Activated CD4-positive, alpha-beta memory T cell treated with anti-CD3 and anti-CD28 coated beads for 36 hours (primary cell): ENCODE measurements around the gene RFFL. TPM values are rescaled to one million over a fixed set of nuclear protein-coding genes. Genes with fewer than 3 reads are reported as not detected.

Source experiments
- CTCF ChIA-PET: fragments of 350-600 bp; sonication (Branson Sonifier 250); formaldehyde crosslinking; loops from one replicate; lab custom pipeline; 2021; ENCODE audit warnings: antibody characterized with exemption, inconsistent platforms; lab: Charles Lee
- POLR2A ChIA-PET: fragments of 350-600 bp; sonication (Branson Sonifier 250); formaldehyde crosslinking; loops from one replicate; lab custom pipeline; 2021; ENCODE audit warnings: antibody characterized with exemption; lab: Charles Lee
- DNase-seq: peaks from one replicate; pipeline ENCODE4 v3.0.0-alpha.2; 2020
- H3K27ac Mint-ChIP-seq: one replicate; pipeline ENCODE4 v1.8.0; 2021; ENCODE audit warnings: mixed read lengths
- H3K27me3 Mint-ChIP-seq: one replicate; pipeline ENCODE4 v1.8.0; 2021; ENCODE audit warnings: mixed read lengths
- H3K36me3 Mint-ChIP-seq: one replicate; pipeline ENCODE4 v1.8.0; 2021; ENCODE audit warnings: mixed read lengths
- H3K4me1 Mint-ChIP-seq: one replicate; pipeline ENCODE4 v1.8.0; 2021; ENCODE audit warnings: low read depth, mixed read lengths
- H3K4me3 Mint-ChIP-seq: one replicate; pipeline ENCODE4 v1.8.0; 2021; ENCODE audit warnings: mild to moderate bottlenecking, mixed read lengths
- H3K9me3 Mint-ChIP-seq: one replicate; pipeline ENCODE4 v1.8.0; 2021; ENCODE audit warnings: mixed read lengths
- intact Hi-C: fragments of 100-400 bp; cut with micrococcal nuclease; formaldehyde crosslinking; loops from one replicate; pipeline ENCODE4 v1.15.1; 2023
- total RNA-seq, 2 experiments: library from RNA; stranded (reverse); gene quantifications; one replicate each; pipeline ENCODE4 v1.2.3, GENCODE V29; 2021

RFFL gene
- total RNA-seq, 2 experiments from 2014 or later: 30.5 to 32.8 TPM

GRCh38 chr17:35064516-35065215 is 1.2 kb upstream of the RFFL start:
- peaks cover 21% of the 10 kb centered on the region for H3K36me3 Mint-ChIP-seq
- no peak overlapping the region for H3K4me3 Mint-ChIP-seq
- peaks cover 70% of the 10 kb centered on the region for H3K4me1 Mint-ChIP-seq
- peak overlapping the region; percentile 13 for H3K27ac Mint-ChIP-seq
- intact Hi-C loops: loop anchor here (5.0 kb wide), 2 partner anchors 82 to 743 kb away; partner anchors contain the start of genes LIG3 and TAF15
- ChIA-PET CTCF (interaction anchor here (0.7 to 3.4 kb wide), 10 partner anchors 8 to 84 kb away, joined by 3 to 18 read pairs (median 9); no protein-coding TSS in a partner anchor), POLR2A (interaction anchor here (1.1 to 4.0 kb wide), 9 partner anchors 9 to 90 kb away, joined by 5 to 41 read pairs (median 9); no protein-coding TSS in a partner anchor)
- no peaks in the 10 kb centered on the region for H3K27me3 Mint-ChIP-seq
- no peak for DNase-seq
- no peaks in the 10 kb centered on the region for H3K9me3 Mint-ChIP-seq

GRCh38 chr17:35062308-35062707 is 1.2 kb downstream of the RFFL start:
- no peak for DNase-seq
- Mint-ChIP-seq H3K4me1 (peaks cover 63% of the 10 kb centered on the region), H3K36me3 (peaks cover 24% of the 10 kb centered on the region), H3K9me3 (no peaks in the 10 kb centered on the region), H3K4me3 (peak overlapping the region; percentile 35), H3K27me3 (no peaks in the 10 kb centered on the region), H3K27ac (peak overlapping the region; percentile 76)
- POLR2A ChIA-PET: interaction anchor here (1.7 to 4.0 kb wide), 3 partner anchors 10 to 20 kb away, joined by 5 to 41 read pairs (median 27); no protein-coding TSS in a partner anchor
- intact Hi-C loops: loop anchor here (2.0 to 5.0 kb wide), 3 partner anchors 18 to 745 kb away; partner anchors contain the start of genes LIG3 and TAF15
- CTCF ChIA-PET: interaction anchor here (2.0 to 3.4 kb wide), 4 partner anchors 15 to 27 kb away, joined by 6 to 18 read pairs (median 14); no protein-coding TSS in a partner anchor

- peaks cover 20% of the 10 kb centered on the region for H3K36me3 Mint-ChIP-seq
- POLR2A ChIA-PET: interaction anchor here (1.5 kb wide), 1 partner anchor 11 kb away, joined by 4 read pairs; no protein-coding TSS in a partner anchor
- CTCF ChIA-PET: interaction anchor here (1.3 kb wide), 1 partner anchor 32 kb away, joined by 6 read pairs; no protein-coding TSS in a partner anchor
- intact Hi-C loops: no loop called here
- DNase-seq: no peak
- H3K9me3 Mint-ChIP-seq: no peaks in the 10 kb centered on the region
- H3K4me3 Mint-ChIP-seq: no peak overlapping the region
- peaks cover 55% of the 10 kb centered on the region for H3K4me1 Mint-ChIP-seq
- no peaks in the 10 kb centered on the region for H3K27me3 Mint-ChIP-seq
- peak overlapping the region; percentile 13 for H3K27ac Mint-ChIP-seq
Measured at GRCh38 chr17:35057332-35057915, 6.1 kb downstream of the RFFL start.

- H3K9me3 Mint-ChIP-seq: no peaks in the 10 kb centered on the region
- DNase-seq: no peak
- intact Hi-C loops: no loop called here
- CTCF ChIA-PET: no interaction called here
- peaks cover 14% of the 10 kb centered on the region for H3K36me3 Mint-ChIP-seq
- no peak overlapping the region for H3K4me3 Mint-ChIP-seq
- no peaks in the 10 kb centered on the region for H3K27me3 Mint-ChIP-seq
- no peak overlapping the region for H3K27ac Mint-ChIP-seq
- H3K4me1 Mint-ChIP-seq: peaks cover 65% of the 10 kb centered on the region
- POLR2A ChIA-PET: no interaction called here
Measured at GRCh38 chr17:35056013-35056412, 7.5 kb downstream of the RFFL start.

GRCh38 chr17:35053204-35053603 is 10.3 kb downstream of the RFFL start:
- POLR2A ChIA-PET: interaction anchor here (1.1 kb wide), 1 partner anchor 10 kb away, joined by 5 read pairs; the partner anchor contains the start of gene RFFL
- H3K27me3 Mint-ChIP-seq: no peaks in the 10 kb centered on the region
- peak overlapping the region; percentile 19 for H3K27ac Mint-ChIP-seq
- peaks cover 5% of the 10 kb centered on the region for H3K36me3 Mint-ChIP-seq
- H3K4me1 Mint-ChIP-seq: peaks cover 71% of the 10 kb centered on the region
- intact Hi-C loops: no loop called here
- no peaks in the 10 kb centered on the region for H3K9me3 Mint-ChIP-seq
- H3K4me3 Mint-ChIP-seq: no peak overlapping the region
- CTCF ChIA-PET: interaction anchor here (0.5 to 1.8 kb wide), 4 partner anchors 10 to 187 kb away, joined by 3 to 6 read pairs (median 4); partner anchors contain the start of gene RFFL
- DNase-seq: no peak

- H3K4me3 Mint-ChIP-seq: no peak overlapping the region
- CTCF ChIA-PET: interaction anchor here (0.5 to 1.8 kb wide), 4 partner anchors 10 to 188 kb away, joined by 3 to 6 read pairs (median 4); partner anchors contain the start of gene RFFL
Measured at GRCh38 chr17:35052780-35053179, 10.7 kb downstream of the RFFL start.

GRCh38 chr17:35052241-35052610 is 11.3 kb downstream of the RFFL start:
- Mint-ChIP-seq H3K27ac (peak overlapping the region; percentile 82), H3K27me3 (no peaks in the 10 kb centered on the region), H3K36me3 (peaks cover 2% of the 10 kb centered on the region), H3K4me3 (peak overlapping the region; percentile 1), H3K4me1 (peaks cover 65% of the 10 kb centered on the region), H3K9me3 (no peaks in the 10 kb centered on the region)
- ChIA-PET CTCF (interaction anchor here (0.8 to 1.0 kb wide), 2 partner anchors 29 to 37 kb away, joined by 3 read pairs; no protein-coding TSS in a partner anchor), POLR2A (interaction anchor here (1.1 kb wide), 1 partner anchor 11 kb away, joined by 5 read pairs; the partner anchor contains the start of gene RFFL)
- intact Hi-C loops: no loop called here
- no peak for DNase-seq

More at GRCh38 chr17:35052780-35053179, 10.7 kb downstream of the RFFL start:
- intact Hi-C loops: no loop called here
- POLR2A ChIA-PET: interaction anchor here (1.1 kb wide), 1 partner anchor 11 kb away, joined by 5 read pairs; the partner anchor contains the start of gene RFFL
- peak overlapping the region; percentile 82 for H3K27ac Mint-ChIP-seq
- H3K9me3 Mint-ChIP-seq: no peaks in the 10 kb centered on the region
- no peak for DNase-seq
- no peaks in the 10 kb centered on the region for H3K27me3 Mint-ChIP-seq
- H3K36me3 Mint-ChIP-seq: peaks cover 5% of the 10 kb centered on the region
- H3K4me1 Mint-ChIP-seq: peaks cover 68% of the 10 kb centered on the region

GRCh38 chr17:35051579-35052240 is 11.8 kb downstream of the RFFL start:
- H3K4me1 Mint-ChIP-seq: peaks cover 69% of the 10 kb centered on the region
- H3K36me3 Mint-ChIP-seq: peaks cover 2% of the 10 kb centered on the region
- no peaks in the 10 kb centered on the region for H3K9me3 Mint-ChIP-seq
- H3K27me3 Mint-ChIP-seq: no peaks in the 10 kb centered on the region
- peak overlapping the region; percentile 82 for H3K27ac Mint-ChIP-seq
- no peak for DNase-seq
- POLR2A ChIA-PET: interaction anchor here (1.1 kb wide), 1 partner anchor 12 kb away, joined by 5 read pairs; the partner anchor contains the start of gene RFFL
- CTCF ChIA-PET: interaction anchor here (0.8 to 1.0 kb wide), 3 partner anchors 28 to 38 kb away, joined by 3 read pairs; no protein-coding TSS in a partner anchor
- intact Hi-C loops: loop anchor here (1.0 kb wide), 3 partner anchors 12 to 37 kb away; partner anchors contain the start of gene RFFL
- H3K4me3 Mint-ChIP-seq: peak overlapping the region; percentile 59

GRCh38 chr17:35051183-35051578 is 12.3 kb downstream of the RFFL start:
- CTCF ChIA-PET: interaction anchor here (0.8 kb wide), 1 partner anchor 31 kb away, joined by 3 read pairs; no protein-coding TSS in a partner anchor
- Mint-ChIP-seq H3K36me3 (peaks cover 2% of the 10 kb centered on the region), H3K4me3 (peak overlapping the region; percentile 59), H3K27me3 (no peaks in the 10 kb centered on the region), H3K4me1 (peaks cover 72% of the 10 kb centered on the region), H3K27ac (peak overlapping the region; percentile 82), H3K9me3 (no peaks in the 10 kb centered on the region)
- POLR2A ChIA-PET: interaction anchor here (1.1 to 1.6 kb wide), 2 partner anchors 12 kb away, joined by 5 to 6 read pairs; partner anchors contain the start of gene RFFL
- peak; percentile 40 for DNase-seq
- intact Hi-C loops: loop anchor here (1.0 kb wide), 3 partner anchors 12 to 37 kb away; partner anchors contain the start of gene RFFL

GRCh38 chr17:35050170-35050569 is 13.3 kb downstream of the RFFL start:
- CTCF ChIA-PET: no interaction called here
- H3K27ac Mint-ChIP-seq: peak overlapping the region; percentile 41

More at GRCh38 chr17:35050170-35050569, 13.3 kb downstream of the RFFL start:
- Mint-ChIP-seq H3K4me3 (no peak overlapping the region), H3K9me3 (no peaks in the 10 kb centered on the region), H3K36me3 (peaks cover 2% of the 10 kb centered on the region), H3K4me1 (peaks cover 75% of the 10 kb centered on the region), H3K27me3 (no peaks in the 10 kb centered on the region)
- POLR2A ChIA-PET: interaction anchor here (1.6 kb wide), 1 partner anchor 13 kb away, joined by 6 read pairs; the partner anchor contains the start of gene RFFL
- DNase-seq: no peak
- intact Hi-C loops: no loop called here
